Heart left ventricle (tissue), 16 donors: ENCODE results near the gene SH2D2A. TPM values are rescaled to one million over a fixed set of nuclear protein-coding genes. Genes with fewer than 3 reads are reported as not detected.

Experiments used
- ATAC-seq, 4 donors: fragments of 200-7000 bp; cut with Tn5 transposase; one replicate each; pipeline ENCODE4 v1.9.1; 2020 to 2022; ENCODE audit warnings: moderate library complexity in 4 of 4, mild to moderate bottlenecking in 3 of 4, moderate number of reproducible peaks in 1 of 4
- DNase-seq, 5 donors: peaks; one replicate each; pipeline ENCODE4 v3.0.0-alpha.2; 2020
- H3K27ac ChIP-seq, 12 donors: fragments of 200-600 bp; sonication (generic) in 4 of 12; one replicate each; pipeline versions ENCODE4 v1.5.0 to v1.8.0; 2016 to 2022; ENCODE audit warnings: mild to moderate bottlenecking in 2 of 12
- H3K27me3 ChIP-seq, 9 donors: fragments of 200-600 bp; sonication (generic) in 2 of 9; one replicate each; pipeline versions ENCODE4 v1.5.1 to v1.8.0; 2016 to 2022; ENCODE audit warnings: mild to moderate bottlenecking in 3 of 9
- H3K36me3 ChIP-seq, 9 donors: fragments of 200-600 bp; sonication (generic) in 2 of 9; one replicate each; pipeline versions ENCODE4 v1.5.0 to v1.8.0; 2018 to 2022; ENCODE audit warnings: mild to moderate bottlenecking in 2 of 9
- H3K4me1 ChIP-seq, 12 donors: fragments of 200-600 bp; sonication (generic) in 4 of 12; one replicate each; pipeline versions ENCODE4 v1.5.0 to v1.8.0; 2016 to 2022; ENCODE audit warnings: mild to moderate bottlenecking in 3 of 12
- H3K4me3 ChIP-seq, 12 donors: fragments of 200-600 bp; sonication (generic) in 4 of 12; one replicate each; pipeline versions ENCODE4 v1.5.0 to v1.8.0; 2017 to 2022; ENCODE audit warnings: mild to moderate bottlenecking in 9 of 12, moderate library complexity in 4 of 12
- H3K9me3 ChIP-seq, 12 donors: fragments of 200-600 bp; sonication (generic) in 4 of 12; one replicate each; pipeline versions ENCODE4 v1.5.0 to v1.8.0; 2016 to 2022; ENCODE audit warnings: mild to moderate bottlenecking in 1 of 12
- POLR2A ChIP-seq, 2 donors: fragments of 450-650 bp; IDR thresholded peaks; one replicate each; pipeline ENCODE4 v1.6.1; 2017; ENCODE audit warnings: antibody characterized with exemption in 2 of 2, mild to moderate bottlenecking in 2 of 2, moderate library complexity in 2 of 2
- WGBS, 4 donors: extraction: QIAGEN DNeasy Blood & Tissue Kit in 2 of 4; methylation state at CpG; one replicate each; pipeline versions ENCODE4 v1.1.5 to v1.1.7; 2013 to 2018; 5-methylcytosine and 5-hydroxymethylcytosine counted together
- intact Hi-C, 10 donors: fragments of 100-400 bp; cut with DNase I; formaldehyde crosslinking; loops; one replicate each; pipeline versions ENCODE4 v1.11.1 to v1.14.2; 2022
- polyA plus RNA-seq, 2 donors: library from polyadenylated mRNA; stranded (reverse); fragments of 200-250 nt; gene quantifications; one replicate each; pipeline ENCODE4 v1.2.3, GENCODE V29; 2013
- total RNA-seq, 9 donors: library from RNA; depleted of rRNA in 2 of 9; stranded (reverse); fragments of >200 nt in 2 of 9; fragmentation: NEBNext Ultra II Directional in 3 of 9; extraction: Animal tissue kit (Norgen Biotek cat#: 25700) in 3 of 9; gene quantifications; one replicate each; pipeline versions ENCODE4 v1.1.0 to v1.2.4, GENCODE V29; 2016 to 2023
- TF ChIP-seq, protein P1 (sequence below), 12 donors: fragments of 200-600 bp; sonication (generic) in 4 of 12; IDR thresholded peaks; one replicate each; pipeline versions ENCODE4 v1.5.0 to v1.8.0; 2018 to 2022; ENCODE audit warnings: antibody characterized with exemption in 12 of 12, mild to moderate bottlenecking in 5 of 12
- donor health status: ischemic (EF 13 %, LVEDD 7.1; RV severe dilation, severe dysfunction).
- donor health status: healthy with polysubstance abuse.
- donor health status: DM: no; HTN: yes; CAD: no.
- donor health status: DM: no; HTN: no; CAD: no.
- donor health status: ischemic (EF 25% LVEDD 6.9; RV normal size, moderate dysfunction).
- donor health status: ischemic (EF 25% LVEDD 5.7; RV mildly dilated, moderate dysfunction).
- donor health status: healthy.
- donor health status: DM: yes; HTN: yes; CAD: no.
- donor health status: ischemic (EF 35%, LVEDD 5.7; RV mildly dilated, moderate dysfunction).
- donor health status: nonischemic (EF 11% LVEDD 7.7; RV severe dilation, severe dysfunction).
- donor health status: DM: yes; HTN: yes; CAD: no.
- donor health status: PGD.
- donor health status: ischemic (EF 29% LVEDD 5.4; RV normal size, mild dysfunction).
- donor health status: nonischemic (EF 23%, LVEDD 6.1; RV moderate dilation, normal function).

SH2D2A gene
- total and polyA plus RNA-seq, 11 donors: 0.52 to 8.2 (median 1.1) TPM

DNA sequence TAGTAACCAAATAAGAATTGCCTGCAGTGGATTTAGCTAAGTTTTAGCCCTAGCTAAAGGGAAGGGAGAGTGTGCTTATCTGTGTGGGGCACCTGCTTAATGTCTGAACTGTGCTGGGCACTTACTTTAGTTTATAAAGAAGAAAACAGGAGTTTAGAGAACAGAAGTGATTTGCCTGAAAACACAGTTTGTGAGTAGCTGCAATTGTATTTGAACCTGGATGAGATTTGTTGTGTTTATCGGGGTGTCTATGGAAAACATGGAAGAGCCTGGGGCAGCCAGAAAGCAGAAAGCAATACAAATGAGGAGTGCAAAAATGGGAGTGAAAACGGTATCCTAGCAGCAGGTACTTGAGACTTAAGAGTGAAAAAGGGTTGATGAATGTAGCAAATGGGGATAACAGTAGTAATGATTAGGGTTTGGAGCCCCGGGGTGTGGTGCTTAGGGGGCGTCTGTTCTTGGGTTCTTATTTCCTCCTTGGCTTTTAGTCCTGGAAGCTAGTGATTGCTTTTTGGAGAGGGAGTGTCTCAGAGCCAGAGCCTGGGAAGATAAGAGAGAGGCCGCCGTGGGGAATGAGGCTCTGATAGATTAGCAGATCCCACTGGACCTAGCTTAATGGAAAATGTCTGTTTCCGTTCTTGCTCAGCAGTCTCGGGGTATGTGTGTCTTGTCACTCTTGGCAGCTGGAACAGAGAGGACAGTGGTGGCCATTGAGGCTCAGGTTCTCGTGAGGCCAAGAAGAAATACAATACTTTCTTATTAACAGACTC lies 43.7 kb downstream of the SH2D2A start:
- no peak for TF ChIP-seq POLR2A (IDR thresholded peaks at IDR 0.05)
- TF ChIP-seq, protein P1, sequence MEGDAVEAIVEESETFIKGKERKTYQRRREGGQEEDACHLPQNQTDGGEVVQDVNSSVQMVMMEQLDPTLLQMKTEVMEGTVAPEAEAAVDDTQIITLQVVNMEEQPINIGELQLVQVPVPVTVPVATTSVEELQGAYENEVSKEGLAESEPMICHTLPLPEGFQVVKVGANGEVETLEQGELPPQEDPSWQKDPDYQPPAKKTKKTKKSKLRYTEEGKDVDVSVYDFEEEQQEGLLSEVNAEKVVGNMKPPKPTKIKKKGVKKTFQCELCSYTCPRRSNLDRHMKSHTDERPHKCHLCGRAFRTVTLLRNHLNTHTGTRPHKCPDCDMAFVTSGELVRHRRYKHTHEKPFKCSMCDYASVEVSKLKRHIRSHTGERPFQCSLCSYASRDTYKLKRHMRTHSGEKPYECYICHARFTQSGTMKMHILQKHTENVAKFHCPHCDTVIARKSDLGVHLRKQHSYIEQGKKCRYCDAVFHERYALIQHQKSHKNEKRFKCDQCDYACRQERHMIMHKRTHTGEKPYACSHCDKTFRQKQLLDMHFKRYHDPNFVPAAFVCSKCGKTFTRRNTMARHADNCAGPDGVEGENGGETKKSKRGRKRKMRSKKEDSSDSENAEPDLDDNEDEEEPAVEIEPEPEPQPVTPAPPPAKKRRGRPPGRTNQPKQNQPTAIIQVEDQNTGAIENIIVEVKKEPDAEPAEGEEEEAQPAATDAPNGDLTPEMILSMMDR (IDR thresholded peaks at IDR 0.05): no peak

DNA sequence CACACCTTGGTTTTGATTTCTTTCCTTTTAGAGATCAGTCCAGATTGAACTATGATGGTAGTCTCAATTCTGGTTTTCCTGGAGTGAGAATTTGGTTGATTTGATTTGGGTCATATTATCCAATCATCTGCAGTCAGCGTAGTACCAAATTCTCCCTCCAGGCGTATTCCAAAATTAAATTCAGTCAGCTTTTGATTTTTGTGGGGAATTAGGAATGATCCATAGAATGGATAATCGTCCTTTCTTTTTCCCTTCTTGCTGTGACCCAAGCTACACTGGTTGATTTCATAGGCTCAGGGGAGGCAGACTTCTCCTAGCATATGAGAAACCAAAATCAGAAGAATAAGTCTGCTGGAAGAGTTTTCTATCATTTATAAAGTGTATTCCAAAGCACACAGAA lies 44.4 kb downstream of the SH2D2A start:
- no peak for TF ChIP-seq POLR2A (IDR thresholded peaks at IDR 0.05)
- TF ChIP-seq, protein P1 (IDR thresholded peaks at IDR 0.05): no peak

More for the DNA sequence above, 43.7 kb downstream of the SH2D2A start:
- Histone ChIP-seq H3K9me3 (no peaks in the 10 kb centered on the region), H3K4me3 (peak overlapping the region in 3 of 12 donors; percentile 5 to 14 (median 11)), H3K36me3 (peaks cover 0 to 34% (median 19%) of the 10 kb centered on the region in 9 donors), H3K27me3 (no peaks in the 10 kb centered on the region), H3K27ac (peak overlapping the region in 11 of 12 donors; percentile 12 to 60 (median 44)), H3K4me1 (peaks cover 0 to 86% (median 67%) of the 10 kb centered on the region in 12 donors)
- intact Hi-C loops: no loop called here
- 11 to 19% (median 15%) methylated on average over 9 of the region's 9 CpGs for WGBS, 4 donors
- ATAC-seq: peak; percentile 49 to 78 (median 72)
- peak in 4 of 5 donors; percentile 26 to 62 (median 42) for DNase-seq

DNA sequence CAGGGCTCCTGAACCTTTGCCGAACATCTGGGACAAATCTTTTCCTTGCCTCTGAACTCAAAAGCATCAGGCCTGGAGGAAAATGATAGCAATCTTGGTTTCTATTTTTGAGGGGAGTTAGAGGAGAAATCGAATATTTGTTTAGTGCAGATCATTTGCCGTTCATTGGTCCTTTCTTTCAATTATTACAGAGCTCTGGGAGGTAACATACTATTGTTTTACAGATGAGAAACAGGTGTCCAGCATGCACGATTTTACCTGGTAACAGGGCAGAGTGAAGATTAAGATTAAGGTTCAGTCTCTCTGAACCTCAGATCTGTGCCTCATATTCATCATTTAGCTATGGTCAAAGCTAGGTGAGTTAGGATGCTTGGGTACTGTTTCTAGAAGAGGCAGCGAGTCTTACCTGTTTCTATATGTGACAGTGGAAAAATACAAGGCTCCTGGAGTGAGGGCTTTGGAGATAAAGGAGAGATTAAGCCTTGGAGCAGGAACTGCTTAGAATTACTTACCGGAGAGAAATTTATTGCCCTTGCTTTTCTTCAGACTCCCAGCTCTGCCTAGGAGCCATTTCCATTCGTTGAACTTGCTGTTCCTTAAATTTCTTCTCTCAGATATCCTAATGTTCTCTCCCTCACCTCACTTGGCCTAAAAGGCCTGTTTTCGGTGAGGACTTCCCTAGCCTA lies 47.9 kb downstream of the SH2D2A start:
- Histone ChIP-seq H3K36me3 (peaks cover 0 to 27% (median 19%) of the 10 kb centered on the region in 9 donors), H3K4me3 (peak overlapping the region; percentile 52 to 100 (median 80)), H3K4me1 (peaks cover 0 to 69% (median 58%) of the 10 kb centered on the region in 12 donors), H3K27me3 (no peaks in the 10 kb centered on the region), H3K9me3 (no peaks in the 10 kb centered on the region), H3K27ac (peak overlapping the region in 6 of 12 donors; percentile 84 to 99 (median 95))
- ATAC-seq (no peak), DNase-seq (no peak)
- no peak for TF ChIP-seq POLR2A (IDR thresholded peaks at IDR 0.05)
- TF ChIP-seq, protein P1 (IDR thresholded peaks at IDR 0.05): no peak
- 19 to 25% (median 22%) methylated on average over 8 of the region's 8 CpGs for WGBS, 4 donors
- intact Hi-C loops: loop anchor here in 3 of 10 donors (5.0 kb wide), 1 partner anchor 41 kb away; the partner anchor contains the start of genes ISG20L2 (in 3 of the 3) and METTL25B (in 3 of the 3)

More for the DNA sequence above, 44.4 kb downstream of the SH2D2A start:
- intact Hi-C loops: no loop called here
- ATAC-seq: no peak
- Histone ChIP-seq H3K4me1 (peaks cover 0 to 79% (median 61%) of the 10 kb centered on the region in 12 donors), H3K27ac (peak overlapping the region in 7 of 12 donors; percentile 12 to 60 (median 53)), H3K27me3 (no peaks in the 10 kb centered on the region), H3K9me3 (no peaks in the 10 kb centered on the region), H3K4me3 (no peak overlapping the region), H3K36me3 (peaks cover 0 to 34% (median 19%) of the 10 kb centered on the region in 9 donors)
- no peak for DNase-seq
- 81 to 88% (median 85%) methylated on average over 3 of the region's 3 CpGs for WGBS, 4 donors
